SK-N-SH treated with all-trans-retinoic acid at 6 μM for 48 hours (cell line): ENCODE results near the gene DENND5B.
"Not testable (repeated sequence)": the region's sequence is repeated elsewhere in the genome, so short reads cannot be mapped to it uniquely, and the experiment has no call there.

Source experiments
- ATAC-seq: fragments of 200-7000 bp; cut with Tn5 transposase; 3 replicates; pipeline ENCODE4 v1.9.1; 2020; ENCODE audit warnings: mild to moderate bottlenecking, moderate library complexity
- ARNTL ChIP-seq: fragments of 450-650 bp; formaldehyde crosslinking; IDR thresholded peaks from 2 replicates; pipeline ENCODE4 v1.5.0; 2020; ENCODE audit warnings: low read depth, mild to moderate bottlenecking, moderate library complexity, borderline replicate concordance
- BACH2 ChIP-seq: fragments of 250-450 bp; sonication (Bioruptor Pico); IDR thresholded peaks from 2 replicates; pipeline ENCODE4 v1.9.0; 2021; ENCODE audit warnings: mild to moderate bottlenecking, borderline replicate concordance
- CREB5 ChIP-seq: fragments of 250-450 bp; sonication (Bioruptor Pico); IDR thresholded peaks from 2 replicates; pipeline ENCODE4 v1.5.1; 2020; ENCODE audit warnings: low read depth, mild to moderate bottlenecking, moderate library complexity
- CSDC2 ChIP-seq: fragments of 250-450 bp; sonication (Bioruptor Pico); IDR thresholded peaks from 2 replicates; pipeline ENCODE4 v1.5.0; 2020; ENCODE audit warnings: mild to moderate bottlenecking, moderate library complexity
- CSRNP3 ChIP-seq: fragments of 250-450 bp; sonication (Bioruptor Pico); IDR thresholded peaks from 2 replicates; pipeline ENCODE4 v1.5.1; 2021; ENCODE audit warnings: mild to moderate bottlenecking, moderate library complexity
- GLIS3 ChIP-seq: fragments of 250-450 bp; sonication (Bioruptor Pico); IDR thresholded peaks from 2 replicates; pipeline ENCODE4 v1.5.0; 2020; ENCODE audit warnings: mild to moderate bottlenecking, moderate library complexity
- ISL1 ChIP-seq: fragments of 250-450 bp; sonication (Bioruptor Pico); IDR thresholded peaks from 2 replicates; pipeline ENCODE4 v2.1.2; 2022; ENCODE audit warnings: mild to moderate bottlenecking, moderate library complexity
- OSR1 ChIP-seq: fragments of 250-450 bp; sonication (Bioruptor Pico); IDR thresholded peaks from 2 replicates; pipeline ENCODE4 v1.8.0; 2022; ENCODE audit warnings: moderate library complexity, mild to moderate bottlenecking, inconsistent platforms
- PPARA ChIP-seq: fragments of 250-450 bp; sonication (Bioruptor Pico); IDR thresholded peaks from 2 replicates; pipeline ENCODE4 v1.5.0; 2020; ENCODE audit warnings: mild to moderate bottlenecking, borderline replicate concordance
- RARB ChIP-seq: fragments of 250-450 bp; sonication (Bioruptor Pico); IDR thresholded peaks from 2 replicates; pipeline ENCODE4 v1.8.0; 2021; ENCODE audit warnings: mild to moderate bottlenecking, moderate library complexity
- SNAI2 ChIP-seq: fragments of 250-450 bp; sonication (Bioruptor Pico); IDR thresholded peaks from 2 replicates; pipeline ENCODE4 v1.5.0; 2020; ENCODE audit warnings: mild to moderate bottlenecking, moderate library complexity
- TCF4 ChIP-seq: fragments of 250-450 bp; sonication (Bioruptor Pico); IDR thresholded peaks from 2 replicates; pipeline ENCODE4 v1.8.0; 2021; ENCODE audit warnings: mild to moderate bottlenecking, moderate library complexity, borderline replicate concordance
- TOX ChIP-seq: fragments of 250-450 bp; sonication (Bioruptor Pico); IDR thresholded peaks from 2 replicates; pipeline ENCODE4 v1.8.0; 2021; ENCODE audit warnings: mild to moderate bottlenecking, moderate library complexity, borderline replicate concordance
- TSHZ2 ChIP-seq: fragments of 250-450 bp; sonication (Bioruptor Pico); IDR thresholded peaks from 2 replicates; pipeline ENCODE4 v1.5.0; 2020; ENCODE audit warnings: mild to moderate bottlenecking, moderate library complexity
- ZC3H10 ChIP-seq: fragments of 250-450 bp; sonication (Bioruptor Pico); IDR thresholded peaks from 2 replicates; pipeline ENCODE4 v1.5.1; 2021; ENCODE audit warnings: mild to moderate bottlenecking, moderate library complexity
- ZFP3 ChIP-seq: fragments of 250-450 bp; sonication (Bioruptor Pico); IDR thresholded peaks from 2 replicates; pipeline ENCODE4 v1.5.0; 2020; ENCODE audit warnings: mild to moderate bottlenecking, moderate library complexity
- ZFP30 ChIP-seq: fragments of 450-650 bp; formaldehyde crosslinking; IDR thresholded peaks from 2 replicates; pipeline ENCODE4 v1.5.0; 2022; ENCODE audit warnings: mild to moderate bottlenecking, moderate library complexity
- ZNF565 ChIP-seq: fragments of 450-650 bp; formaldehyde crosslinking; conservative IDR thresholded peaks from 2 replicates; pipeline ENCODE4 v1.5.0; 2020; ENCODE audit warnings: low read depth, mild to moderate bottlenecking, moderate library complexity
- ZNF70 ChIP-seq: fragments of 450-650 bp; formaldehyde crosslinking; IDR thresholded peaks from 2 replicates; pipeline ENCODE4 v1.5.0; 2020; ENCODE audit warnings: mild to moderate bottlenecking, moderate library complexity
- TF ChIP-seq, protein P1 (sequence below): fragments of 250-450 bp; sonication (Bioruptor Pico); IDR thresholded peaks from 2 replicates; pipeline ENCODE4 v1.8.0; 2021; ENCODE audit warnings: low read depth, mild to moderate bottlenecking, moderate library complexity, borderline replicate concordance
- TF ChIP-seq, protein P2 (sequence below): fragments of 250-450 bp; sonication (Bioruptor Pico); IDR thresholded peaks from 2 replicates; pipeline ENCODE4 v1.8.0; 2020; ENCODE audit warnings: mild to moderate bottlenecking, moderate library complexity, borderline replicate concordance

The DENND5B gene

GRCh38 chr12:31477687-31478086 lies 113.2 kb downstream of the DENND5B start:
- no peak for ATAC-seq
- TF ChIP-seq TCF4 (CRISPR knock-in tag) (no peak), RARB (no peak)

GRCh38 chr12:31476437-31476836 lies 114.5 kb downstream of the DENND5B start:
- ATAC-seq, result no peak
- TF ChIP-seq OSR1 (CRISPR knock-in tag) (no peak), ZFP3 (CRISPR knock-in tag) (no peak), TOX (CRISPR knock-in tag) (no peak), ZNF565 (CRISPR knock-in tag) (no peak), ISL1 (CRISPR knock-in tag) (no peak), CREB5 (CRISPR knock-in tag) (no peak), CSRNP3 (CRISPR knock-in tag) (no peak), PPARA (CRISPR knock-in tag) (no peak), SNAI2 (CRISPR knock-in tag) (no peak), TCF4 (CRISPR knock-in tag) (no peak), ZNF70 (CRISPR knock-in tag) (no peak), RARB (no peak)
- TF ChIP-seq, protein P1, sequence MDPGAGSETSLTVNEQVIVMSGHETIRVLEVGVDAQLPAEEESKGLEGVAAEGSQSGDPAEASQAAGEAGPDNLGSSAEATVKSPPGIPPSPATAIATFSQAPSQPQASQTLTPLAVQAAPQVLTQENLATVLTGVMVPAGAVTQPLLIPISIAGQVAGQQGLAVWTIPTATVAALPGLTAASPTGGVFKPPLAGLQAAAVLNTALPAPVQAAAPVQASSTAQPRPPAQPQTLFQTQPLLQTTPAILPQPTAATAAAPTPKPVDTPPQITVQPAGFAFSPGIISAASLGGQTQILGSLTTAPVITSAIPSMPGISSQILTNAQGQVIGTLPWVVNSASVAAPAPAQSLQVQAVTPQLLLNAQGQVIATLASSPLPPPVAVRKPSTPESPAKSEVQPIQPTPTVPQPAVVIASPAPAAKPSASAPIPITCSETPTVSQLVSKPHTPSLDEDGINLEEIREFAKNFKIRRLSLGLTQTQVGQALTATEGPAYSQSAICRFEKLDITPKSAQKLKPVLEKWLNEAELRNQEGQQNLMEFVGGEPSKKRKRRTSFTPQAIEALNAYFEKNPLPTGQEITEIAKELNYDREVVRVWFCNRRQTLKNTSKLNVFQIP, result no peak
- TF ChIP-seq, protein P2, sequence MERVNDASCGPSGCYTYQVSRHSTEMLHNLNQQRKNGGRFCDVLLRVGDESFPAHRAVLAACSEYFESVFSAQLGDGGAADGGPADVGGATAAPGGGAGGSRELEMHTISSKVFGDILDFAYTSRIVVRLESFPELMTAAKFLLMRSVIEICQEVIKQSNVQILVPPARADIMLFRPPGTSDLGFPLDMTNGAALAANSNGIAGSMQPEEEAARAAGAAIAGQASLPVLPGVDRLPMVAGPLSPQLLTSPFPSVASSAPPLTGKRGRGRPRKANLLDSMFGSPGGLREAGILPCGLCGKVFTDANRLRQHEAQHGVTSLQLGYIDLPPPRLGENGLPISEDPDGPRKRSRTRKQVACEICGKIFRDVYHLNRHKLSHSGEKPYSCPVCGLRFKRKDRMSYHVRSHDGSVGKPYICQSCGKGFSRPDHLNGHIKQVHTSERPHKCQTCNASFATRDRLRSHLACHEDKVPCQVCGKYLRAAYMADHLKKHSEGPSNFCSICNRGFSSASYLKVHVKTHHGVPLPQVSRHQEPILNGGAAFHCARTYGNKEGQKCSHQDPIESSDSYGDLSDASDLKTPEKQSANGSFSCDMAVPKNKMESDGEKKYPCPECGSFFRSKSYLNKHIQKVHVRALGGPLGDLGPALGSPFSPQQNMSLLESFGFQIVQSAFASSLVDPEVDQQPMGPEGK, result no peak

DNA sequence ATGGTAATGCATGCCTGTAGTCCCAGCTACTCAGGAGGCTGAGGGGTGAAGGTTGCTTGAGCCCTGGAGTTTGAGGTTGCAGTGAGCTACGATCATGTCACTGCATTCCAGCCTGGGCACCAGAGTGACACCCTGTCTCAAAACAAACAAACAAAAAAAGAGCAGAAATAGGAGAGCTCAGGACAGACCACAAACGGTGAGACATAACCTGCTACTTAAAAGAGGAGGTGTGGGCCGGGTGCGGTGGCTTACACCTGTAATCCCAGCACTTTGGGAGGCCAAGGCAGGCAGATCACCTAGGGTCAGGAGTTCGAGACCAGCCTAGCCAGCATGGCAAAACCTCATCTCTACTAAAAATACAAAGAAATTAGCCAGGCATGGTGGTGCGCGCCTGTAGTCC lies 115.3 kb downstream of the DENND5B start:
- ATAC-seq, result not testable (repeated sequence)

- ATAC-seq, result no peak
- TF ChIP-seq TSHZ2, result no peak
- TF ChIP-seq BACH2, result no peak
- TF ChIP-seq CSRNP3 (CRISPR knock-in tag), result no peak
- no peak for TF ChIP-seq ZNF565 (CRISPR knock-in tag)
- no peak for TF ChIP-seq RARB
- TF ChIP-seq ZFP30 (CRISPR knock-in tag), result no peak
- TF ChIP-seq CSDC2 (CRISPR knock-in tag), result no peak
- no peak for TF ChIP-seq ISL1 (CRISPR knock-in tag)
- no peak for TF ChIP-seq SNAI2 (CRISPR knock-in tag)
- no peak for TF ChIP-seq ZC3H10
- no peak for TF ChIP-seq ARNTL
- TF ChIP-seq, protein P1, result no peak
- TF ChIP-seq CREB5 (CRISPR knock-in tag), result no peak
- no peak for TF ChIP-seq PPARA (CRISPR knock-in tag)
- TF ChIP-seq GLIS3, result no peak
Measured at GRCh38 chr12:31474751-31475150, 116.2 kb downstream of the DENND5B start.
